GM12801 (cell line): Measurements from ENCODE around the gene ACSL5.

ENCODE experiments used
- TF ChIP-seq, protein P1 (sequence below): IDR thresholded peaks from one replicate; pipeline ENCODE4 v1.5.1; 2011; ENCODE audit warnings: control low read depth; ENCODE audit not compliant: insufficient read length; ENCODE audit errors: extremely low read depth

The ACSL5 gene

DNA sequence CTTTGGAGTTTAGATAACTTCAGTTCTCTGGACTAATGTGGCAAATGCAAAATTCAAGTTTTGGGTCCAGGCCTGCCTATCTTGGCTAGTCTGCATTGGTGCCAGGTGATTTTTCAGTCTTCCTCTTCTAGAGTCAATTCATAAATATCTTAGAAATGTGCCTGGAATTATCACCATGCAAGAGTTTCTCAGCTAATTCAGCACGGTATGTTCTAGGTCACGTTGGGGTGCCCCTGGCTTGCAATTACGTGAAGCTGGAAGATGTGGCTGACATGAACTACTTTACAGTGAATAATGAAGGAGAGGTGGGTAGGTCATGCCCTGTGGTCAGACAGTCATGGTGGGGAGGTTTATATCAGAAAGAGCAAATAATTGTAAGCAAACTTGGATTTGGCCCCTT lies 47.8 kb downstream of the ACSL5 start:
- TF ChIP-seq, protein P1, sequence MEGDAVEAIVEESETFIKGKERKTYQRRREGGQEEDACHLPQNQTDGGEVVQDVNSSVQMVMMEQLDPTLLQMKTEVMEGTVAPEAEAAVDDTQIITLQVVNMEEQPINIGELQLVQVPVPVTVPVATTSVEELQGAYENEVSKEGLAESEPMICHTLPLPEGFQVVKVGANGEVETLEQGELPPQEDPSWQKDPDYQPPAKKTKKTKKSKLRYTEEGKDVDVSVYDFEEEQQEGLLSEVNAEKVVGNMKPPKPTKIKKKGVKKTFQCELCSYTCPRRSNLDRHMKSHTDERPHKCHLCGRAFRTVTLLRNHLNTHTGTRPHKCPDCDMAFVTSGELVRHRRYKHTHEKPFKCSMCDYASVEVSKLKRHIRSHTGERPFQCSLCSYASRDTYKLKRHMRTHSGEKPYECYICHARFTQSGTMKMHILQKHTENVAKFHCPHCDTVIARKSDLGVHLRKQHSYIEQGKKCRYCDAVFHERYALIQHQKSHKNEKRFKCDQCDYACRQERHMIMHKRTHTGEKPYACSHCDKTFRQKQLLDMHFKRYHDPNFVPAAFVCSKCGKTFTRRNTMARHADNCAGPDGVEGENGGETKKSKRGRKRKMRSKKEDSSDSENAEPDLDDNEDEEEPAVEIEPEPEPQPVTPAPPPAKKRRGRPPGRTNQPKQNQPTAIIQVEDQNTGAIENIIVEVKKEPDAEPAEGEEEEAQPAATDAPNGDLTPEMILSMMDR: no peak

DNA sequence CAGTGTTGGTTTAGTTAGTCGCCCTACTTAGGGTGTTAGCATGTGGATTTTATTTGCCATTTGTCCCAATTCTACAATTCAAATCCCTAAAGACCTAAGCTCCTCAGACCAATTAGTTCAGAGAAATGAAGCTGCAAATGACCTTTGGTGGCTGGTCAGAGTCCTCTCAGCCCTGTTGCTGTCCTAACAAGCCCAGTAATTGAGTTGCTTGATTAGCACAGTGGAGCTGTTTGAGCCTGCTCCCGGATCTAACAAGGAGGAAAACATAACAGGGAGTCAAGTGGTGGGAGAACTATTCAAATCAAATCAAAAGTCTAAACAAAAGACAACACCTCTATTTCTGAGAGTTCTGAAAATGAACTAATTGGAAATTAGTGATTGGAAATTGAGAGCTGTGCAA lies 50.7 kb downstream of the ACSL5 start:
- TF ChIP-seq, protein P1: no peak

DNA sequence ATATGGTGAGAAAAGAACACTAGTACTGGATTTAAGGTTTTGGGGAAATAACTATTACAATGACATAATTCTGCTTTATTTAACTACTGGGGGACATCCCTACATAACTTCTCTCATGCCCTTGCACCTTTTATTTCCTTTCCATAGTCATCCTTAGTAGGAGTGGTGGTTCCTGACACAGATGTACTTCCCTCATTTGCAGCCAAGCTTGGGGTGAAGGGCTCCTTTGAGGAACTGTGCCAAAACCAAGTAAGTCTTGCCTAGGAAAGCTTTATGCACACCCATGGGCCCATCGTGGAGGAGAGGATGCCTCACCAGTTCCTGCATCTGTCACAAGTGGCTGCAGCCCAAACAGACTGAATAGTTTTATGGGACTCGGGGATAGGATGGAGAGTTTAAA lies 52.2 kb downstream of the ACSL5 start:
- TF ChIP-seq, protein P1: no peak

DNA sequence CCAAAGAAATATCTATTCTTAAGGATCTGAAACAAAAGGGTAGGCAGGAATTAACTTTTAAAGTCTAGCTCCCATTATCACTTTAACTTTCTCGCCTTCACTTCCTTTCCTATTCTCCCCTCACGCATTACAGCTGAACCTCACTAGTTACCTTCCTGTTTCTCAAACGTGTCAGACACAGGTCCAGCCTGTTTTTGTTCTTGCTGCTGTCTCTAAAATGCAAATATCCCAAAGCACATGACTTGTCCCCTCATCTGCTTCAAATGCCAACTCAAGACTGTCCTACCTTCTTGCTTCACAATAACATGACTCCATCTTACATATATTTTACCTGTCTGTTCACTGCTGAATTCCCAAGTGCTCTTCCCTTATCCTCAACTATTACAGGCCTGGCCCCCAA lies 55.2 kb downstream of the ACSL5 start:
- TF ChIP-seq, protein P1: no peak

DNA sequence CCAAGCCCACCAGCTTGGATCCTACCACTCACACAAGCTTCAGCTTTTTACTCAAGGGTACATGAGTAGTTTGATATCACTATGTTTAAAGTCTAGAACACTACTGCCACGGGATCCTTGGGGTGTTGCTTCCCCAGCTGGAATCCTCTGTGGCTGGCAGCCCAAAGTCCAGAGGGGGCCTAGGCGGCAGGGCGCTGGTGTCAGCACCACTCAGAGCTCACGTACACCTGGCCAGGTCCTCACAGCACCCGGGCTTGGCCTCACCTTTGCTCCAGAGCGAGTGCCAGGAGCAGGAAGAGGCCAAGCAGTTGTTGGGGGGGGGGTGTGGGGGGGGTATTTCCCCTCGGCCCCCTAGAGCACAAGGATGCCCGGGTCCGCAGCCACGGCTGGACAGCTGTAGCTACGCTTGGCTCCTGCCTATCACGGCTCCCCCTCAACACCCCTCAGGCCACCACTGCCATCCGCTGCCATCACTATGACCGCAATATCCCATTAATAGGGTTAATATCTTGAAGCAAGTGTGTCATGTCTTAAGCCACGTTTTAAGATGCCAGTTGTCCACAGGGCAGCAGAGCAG lies 55.8 kb downstream of the ACSL5 start:
- TF ChIP-seq, protein P1: no peak

DNA sequence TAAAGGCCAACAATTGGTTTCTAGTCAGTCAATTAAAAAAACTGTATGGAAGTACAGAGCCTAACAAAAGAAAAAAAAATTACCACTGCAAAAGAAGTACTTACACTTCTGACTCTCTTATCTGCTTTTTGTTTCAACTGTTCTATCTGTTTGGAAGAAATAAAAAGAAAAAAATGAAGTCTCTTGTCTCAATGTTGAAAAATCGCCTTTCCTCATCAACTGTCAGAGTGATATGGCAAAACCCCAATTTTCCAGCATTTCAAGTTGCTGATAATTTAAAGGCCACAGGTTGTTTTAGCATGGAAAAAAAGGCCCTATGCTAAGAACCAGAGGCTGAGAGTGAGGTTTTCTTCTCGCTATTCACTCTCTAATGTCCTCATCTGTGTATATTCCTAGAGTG lies 59.2 kb downstream of the ACSL5 start:
- TF ChIP-seq, protein P1: no peak

DNA sequence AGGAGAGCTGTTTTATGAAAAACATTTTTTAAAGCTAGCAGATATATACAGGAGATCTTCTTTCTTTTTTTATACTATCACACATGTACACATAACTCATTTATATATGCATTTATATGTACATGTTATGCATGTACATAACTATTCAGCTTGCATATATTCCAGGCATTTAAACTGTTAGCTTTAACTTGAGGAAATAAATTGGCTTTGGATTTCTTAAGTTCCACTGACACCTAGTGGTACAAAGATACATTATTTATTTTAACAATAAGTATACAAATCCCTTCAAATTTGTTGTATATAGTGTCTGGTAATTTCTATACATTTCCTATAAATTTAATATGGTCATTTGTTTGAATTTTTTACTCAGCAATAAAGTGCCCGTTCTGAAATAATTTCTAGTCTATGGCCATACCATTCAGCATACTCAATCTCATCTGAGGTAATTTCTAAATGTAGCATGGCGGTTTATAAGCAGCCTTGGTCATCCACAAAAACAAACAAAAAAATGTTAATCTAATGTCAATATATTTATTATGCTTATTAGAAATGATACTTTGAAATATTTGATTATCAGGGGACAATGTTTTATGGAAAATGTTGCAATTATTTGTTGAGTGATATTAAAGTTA lies 61.2 kb downstream of the ACSL5 start:
- TF ChIP-seq, protein P1: no peak
